SK-N-SH treated with all-trans-retinoic acid at 6 μM for 48 hours (cell line): ENCODE data around the gene STRA8.

ENCODE experiments used
- ARNTL ChIP-seq: fragments of 450-650 bp; formaldehyde crosslinking; IDR thresholded peaks from 2 replicates; pipeline ENCODE4 v1.5.0; 2020; ENCODE audit warnings: low read depth, mild to moderate bottlenecking, moderate library complexity, borderline replicate concordance
- CSDC2 ChIP-seq: fragments of 250-450 bp; sonication (Bioruptor Pico); IDR thresholded peaks from 2 replicates; pipeline ENCODE4 v1.5.0; 2020; ENCODE audit warnings: mild to moderate bottlenecking, moderate library complexity
- ESRRG ChIP-seq: fragments of 250-450 bp; sonication (Bioruptor Pico); IDR thresholded peaks from 2 replicates; pipeline ENCODE4 v1.6.1; 2021; ENCODE audit warnings: mild to moderate bottlenecking
- GLIS3 ChIP-seq: fragments of 250-450 bp; sonication (Bioruptor Pico); IDR thresholded peaks from 2 replicates; pipeline ENCODE4 v1.5.0; 2020; ENCODE audit warnings: mild to moderate bottlenecking, moderate library complexity
- ISL1 ChIP-seq: fragments of 250-450 bp; sonication (Bioruptor Pico); IDR thresholded peaks from 2 replicates; pipeline ENCODE4 v2.1.2; 2022; ENCODE audit warnings: mild to moderate bottlenecking, moderate library complexity
- RARB ChIP-seq: fragments of 250-450 bp; sonication (Bioruptor Pico); IDR thresholded peaks from 2 replicates; pipeline ENCODE4 v1.8.0; 2021; ENCODE audit warnings: mild to moderate bottlenecking, moderate library complexity
- SNAI2 ChIP-seq: fragments of 250-450 bp; sonication (Bioruptor Pico); IDR thresholded peaks from 2 replicates; pipeline ENCODE4 v1.5.0; 2020; ENCODE audit warnings: mild to moderate bottlenecking, moderate library complexity
- ZFP3 ChIP-seq: fragments of 250-450 bp; sonication (Bioruptor Pico); IDR thresholded peaks from 2 replicates; pipeline ENCODE4 v1.5.0; 2020; ENCODE audit warnings: mild to moderate bottlenecking, moderate library complexity
- ZNF70 ChIP-seq: fragments of 450-650 bp; formaldehyde crosslinking; IDR thresholded peaks from 2 replicates; pipeline ENCODE4 v1.5.0; 2020; ENCODE audit warnings: mild to moderate bottlenecking, moderate library complexity
- TF ChIP-seq, protein P1 (sequence below): fragments of 250-450 bp; sonication (Bioruptor Pico); IDR thresholded peaks from 2 replicates; pipeline ENCODE4 v1.8.0; 2021; ENCODE audit warnings: low read depth, mild to moderate bottlenecking, moderate library complexity, borderline replicate concordance
- TF ChIP-seq, protein P2 (sequence below): fragments of 250-450 bp; sonication (Bioruptor Pico); IDR thresholded peaks from 2 replicates; pipeline ENCODE4 v1.5.1; 2020; ENCODE audit warnings: low read depth, mild to moderate bottlenecking, moderate library complexity
- TF ChIP-seq, protein P3 (sequence below): fragments of 250-450 bp; sonication (Bioruptor Pico); IDR thresholded peaks from 2 replicates; pipeline ENCODE4 v1.5.0; 2020; ENCODE audit warnings: mild to moderate bottlenecking, moderate library complexity

DNA sequence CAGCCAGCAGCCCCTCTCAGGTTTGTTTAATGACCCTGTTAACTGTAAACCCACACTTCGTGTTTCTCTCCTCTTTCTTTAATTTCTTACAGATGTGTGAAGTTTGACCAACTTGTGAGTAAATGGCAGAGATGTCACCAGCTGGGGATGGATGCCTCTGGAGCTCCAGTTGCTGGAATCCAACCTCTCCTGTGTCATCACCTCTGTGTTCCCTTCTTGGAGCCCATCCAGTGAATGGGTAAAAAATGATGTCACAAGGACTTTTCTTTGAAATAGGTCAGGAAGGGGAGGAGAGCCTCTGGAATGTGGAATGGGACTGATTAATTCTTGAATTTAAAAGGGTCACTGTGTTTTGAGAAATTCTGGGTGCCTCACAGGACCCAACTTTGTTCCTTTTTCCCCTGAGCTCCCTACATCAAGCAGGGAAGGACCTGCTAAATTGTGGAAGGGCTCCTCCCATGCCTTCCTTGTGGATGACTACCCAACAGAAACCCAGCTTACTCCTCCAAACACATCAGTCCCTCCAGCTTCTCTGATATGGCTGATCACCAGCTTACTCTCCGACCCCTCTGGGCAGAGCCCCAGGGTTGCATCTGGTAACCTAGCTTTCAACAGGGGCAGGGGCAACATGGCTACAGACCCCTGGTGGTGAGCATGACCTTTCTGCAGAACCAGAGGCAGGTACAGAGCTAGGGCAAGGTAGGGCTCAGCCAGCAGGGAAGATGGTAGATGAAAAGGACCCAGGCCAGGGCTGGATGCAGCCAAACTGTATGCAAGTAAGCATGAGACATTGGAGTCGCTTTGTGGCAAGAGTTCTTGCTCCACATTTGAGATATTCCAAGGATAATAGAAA is 67.5 kb downstream of the STRA8 start:
- TF ChIP-seq ARNTL (CRISPR knock-in tag) (no peak), GLIS3 (CRISPR knock-in tag) (no peak), ZFP3 (CRISPR knock-in tag) (no peak), ESRRG (CRISPR knock-in tag) (no peak), RARB (CRISPR knock-in tag) (no peak), SNAI2 (no peak), CSDC2 (CRISPR knock-in tag) (no peak), ZNF70 (CRISPR knock-in tag) (no peak), ISL1 (CRISPR knock-in tag) (no peak)
- TF ChIP-seq, protein P1, sequence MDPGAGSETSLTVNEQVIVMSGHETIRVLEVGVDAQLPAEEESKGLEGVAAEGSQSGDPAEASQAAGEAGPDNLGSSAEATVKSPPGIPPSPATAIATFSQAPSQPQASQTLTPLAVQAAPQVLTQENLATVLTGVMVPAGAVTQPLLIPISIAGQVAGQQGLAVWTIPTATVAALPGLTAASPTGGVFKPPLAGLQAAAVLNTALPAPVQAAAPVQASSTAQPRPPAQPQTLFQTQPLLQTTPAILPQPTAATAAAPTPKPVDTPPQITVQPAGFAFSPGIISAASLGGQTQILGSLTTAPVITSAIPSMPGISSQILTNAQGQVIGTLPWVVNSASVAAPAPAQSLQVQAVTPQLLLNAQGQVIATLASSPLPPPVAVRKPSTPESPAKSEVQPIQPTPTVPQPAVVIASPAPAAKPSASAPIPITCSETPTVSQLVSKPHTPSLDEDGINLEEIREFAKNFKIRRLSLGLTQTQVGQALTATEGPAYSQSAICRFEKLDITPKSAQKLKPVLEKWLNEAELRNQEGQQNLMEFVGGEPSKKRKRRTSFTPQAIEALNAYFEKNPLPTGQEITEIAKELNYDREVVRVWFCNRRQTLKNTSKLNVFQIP (CRISPR knock-in tag), result no peak
- TF ChIP-seq, protein P2, sequence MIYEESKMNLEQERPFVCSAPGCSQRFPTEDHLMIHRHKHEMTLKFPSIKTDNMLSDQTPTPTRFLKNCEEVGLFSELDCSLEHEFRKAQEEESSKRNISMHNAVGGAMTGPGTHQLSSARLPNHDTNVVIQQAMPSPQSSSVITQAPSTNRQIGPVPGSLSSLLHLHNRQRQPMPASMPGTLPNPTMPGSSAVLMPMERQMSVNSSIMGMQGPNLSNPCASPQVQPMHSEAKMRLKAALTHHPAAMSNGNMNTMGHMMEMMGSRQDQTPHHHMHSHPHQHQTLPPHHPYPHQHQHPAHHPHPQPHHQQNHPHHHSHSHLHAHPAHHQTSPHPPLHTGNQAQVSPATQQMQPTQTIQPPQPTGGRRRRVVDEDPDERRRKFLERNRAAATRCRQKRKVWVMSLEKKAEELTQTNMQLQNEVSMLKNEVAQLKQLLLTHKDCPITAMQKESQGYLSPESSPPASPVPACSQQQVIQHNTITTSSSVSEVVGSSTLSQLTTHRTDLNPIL (CRISPR knock-in tag), result no peak
- TF ChIP-seq, protein P3, sequence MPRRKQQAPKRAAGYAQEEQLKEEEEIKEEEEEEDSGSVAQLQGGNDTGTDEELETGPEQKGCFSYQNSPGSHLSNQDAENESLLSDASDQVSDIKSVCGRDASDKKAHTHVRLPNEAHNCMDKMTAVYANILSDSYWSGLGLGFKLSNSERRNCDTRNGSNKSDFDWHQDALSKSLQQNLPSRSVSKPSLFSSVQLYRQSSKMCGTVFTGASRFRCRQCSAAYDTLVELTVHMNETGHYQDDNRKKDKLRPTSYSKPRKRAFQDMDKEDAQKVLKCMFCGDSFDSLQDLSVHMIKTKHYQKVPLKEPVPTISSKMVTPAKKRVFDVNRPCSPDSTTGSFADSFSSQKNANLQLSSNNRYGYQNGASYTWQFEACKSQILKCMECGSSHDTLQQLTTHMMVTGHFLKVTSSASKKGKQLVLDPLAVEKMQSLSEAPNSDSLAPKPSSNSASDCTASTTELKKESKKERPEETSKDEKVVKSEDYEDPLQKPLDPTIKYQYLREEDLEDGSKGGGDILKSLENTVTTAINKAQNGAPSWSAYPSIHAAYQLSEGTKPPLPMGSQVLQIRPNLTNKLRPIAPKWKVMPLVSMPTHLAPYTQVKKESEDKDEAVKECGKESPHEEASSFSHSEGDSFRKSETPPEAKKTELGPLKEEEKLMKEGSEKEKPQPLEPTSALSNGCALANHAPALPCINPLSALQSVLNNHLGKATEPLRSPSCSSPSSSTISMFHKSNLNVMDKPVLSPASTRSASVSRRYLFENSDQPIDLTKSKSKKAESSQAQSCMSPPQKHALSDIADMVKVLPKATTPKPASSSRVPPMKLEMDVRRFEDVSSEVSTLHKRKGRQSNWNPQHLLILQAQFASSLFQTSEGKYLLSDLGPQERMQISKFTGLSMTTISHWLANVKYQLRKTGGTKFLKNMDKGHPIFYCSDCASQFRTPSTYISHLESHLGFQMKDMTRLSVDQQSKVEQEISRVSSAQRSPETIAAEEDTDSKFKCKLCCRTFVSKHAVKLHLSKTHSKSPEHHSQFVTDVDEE (CRISPR knock-in tag), result no peak
